ENCODE results near the gene RSPO1.
A peak's percentile ranks its signal among the peaks of the same experiment; 100 is the strongest.
"Not testable (repeated sequence)": the region's sequence is repeated elsewhere in the genome, so short reads cannot be mapped to it uniquely, and the experiment has no call there.

RSPO1 gene

DNA sequence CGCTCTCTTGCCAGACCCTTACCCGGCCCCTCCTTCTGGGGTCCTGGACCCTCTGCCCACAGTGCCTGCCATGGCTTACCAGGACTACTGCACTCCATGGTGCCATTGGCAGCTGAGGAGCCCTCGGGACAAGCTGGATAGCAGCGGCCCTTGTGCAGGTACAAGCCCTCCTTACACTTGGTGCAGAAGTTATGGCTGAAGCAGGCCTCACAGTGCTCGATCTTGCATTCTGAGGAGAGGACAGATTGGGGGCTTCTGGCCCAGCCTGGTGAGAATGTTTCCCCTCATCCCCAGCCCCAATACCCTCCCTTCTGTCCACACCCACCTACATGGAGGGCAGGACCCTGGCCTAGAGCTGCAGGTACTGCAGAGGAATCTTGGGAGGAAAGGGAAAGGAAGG lies 20.6 kb downstream of the RSPO1 start:
- no peak for DNase-seq

DNA sequence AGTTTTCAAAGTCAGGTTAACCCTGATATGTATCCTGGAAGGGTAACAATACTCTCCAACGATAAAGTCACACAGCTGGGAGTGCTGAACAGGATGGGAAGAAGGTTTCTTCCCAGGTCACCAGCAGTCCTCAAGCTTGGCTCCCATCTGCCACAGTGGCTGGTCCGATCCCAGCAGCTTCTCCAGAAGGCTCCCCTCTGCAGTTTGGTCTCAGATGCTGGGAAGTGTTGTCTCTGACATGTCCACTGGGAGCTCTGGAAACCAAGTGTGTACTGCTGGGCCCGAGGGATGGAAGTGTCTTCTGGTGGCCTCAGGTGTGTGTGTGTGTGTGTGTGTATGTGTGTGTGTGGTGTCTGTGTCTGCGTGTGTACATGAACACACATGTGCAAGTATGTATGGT lies 22.5 kb downstream of the RSPO1 start:
- no peak for DNase-seq

GRCh38 chr1:37609994-37610393 lies 24.7 kb downstream of the RSPO1 start:
- DNase-seq = no peak

DNA sequence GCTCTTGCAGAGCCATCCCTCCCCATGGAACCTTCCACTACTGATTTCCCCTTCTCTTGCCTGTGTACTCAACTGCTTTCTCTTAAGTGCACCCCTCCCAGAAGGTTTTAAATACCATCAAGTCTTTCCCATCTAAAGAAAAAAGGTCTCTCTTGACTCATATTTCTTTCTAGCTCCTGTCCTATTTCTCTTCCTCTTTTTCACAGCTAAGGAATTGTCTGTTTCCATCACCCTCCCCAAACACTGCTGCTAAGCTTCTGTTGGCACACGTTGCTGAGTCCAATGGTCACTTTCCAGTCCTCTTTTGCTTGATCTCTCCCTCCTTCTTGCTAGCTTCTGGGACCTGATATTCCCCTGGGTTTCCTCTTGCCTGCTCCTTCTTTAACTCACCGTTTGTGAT lies 25.7 kb downstream of the RSPO1 start:
- DNase-seq = no peak

DNA sequence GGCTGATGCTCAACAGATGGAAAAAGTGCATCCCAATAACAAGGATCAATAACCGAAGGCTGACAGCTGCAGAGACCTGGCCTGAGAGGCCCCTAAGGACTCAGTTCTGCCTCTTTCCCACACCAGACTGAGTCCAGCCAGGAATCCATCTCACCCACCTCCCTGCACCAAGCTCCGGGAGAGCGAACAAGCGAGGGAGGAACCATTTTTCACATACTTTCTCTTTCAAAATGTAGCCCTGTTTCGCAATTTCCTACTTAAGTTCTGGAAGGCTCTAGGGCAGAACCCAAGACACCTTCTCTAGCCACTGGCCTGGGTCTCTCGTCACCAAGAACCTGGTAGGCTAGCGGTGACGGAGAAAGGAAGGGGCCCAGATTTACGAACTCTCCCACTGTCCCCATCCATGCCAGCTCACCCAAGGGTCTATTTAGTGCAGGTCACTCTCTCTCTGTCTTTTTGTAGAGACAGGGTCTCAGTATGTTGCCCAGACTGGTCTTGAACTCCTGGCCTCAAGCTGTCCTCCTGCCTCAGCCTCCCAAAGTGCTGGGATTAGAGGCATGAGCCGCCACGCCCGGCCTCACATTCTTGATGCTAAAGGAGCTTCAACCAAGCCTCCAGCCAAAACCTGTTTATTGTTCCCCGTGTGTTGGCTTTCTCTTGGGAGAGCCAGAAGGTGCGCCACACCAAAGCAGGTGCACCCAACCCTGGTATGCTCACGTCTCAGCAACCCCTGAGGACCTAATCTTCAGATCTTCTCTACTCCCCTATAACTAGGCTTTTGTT lies 28.0 kb downstream of the RSPO1 start:
- DNase-seq = no peak

DNA sequence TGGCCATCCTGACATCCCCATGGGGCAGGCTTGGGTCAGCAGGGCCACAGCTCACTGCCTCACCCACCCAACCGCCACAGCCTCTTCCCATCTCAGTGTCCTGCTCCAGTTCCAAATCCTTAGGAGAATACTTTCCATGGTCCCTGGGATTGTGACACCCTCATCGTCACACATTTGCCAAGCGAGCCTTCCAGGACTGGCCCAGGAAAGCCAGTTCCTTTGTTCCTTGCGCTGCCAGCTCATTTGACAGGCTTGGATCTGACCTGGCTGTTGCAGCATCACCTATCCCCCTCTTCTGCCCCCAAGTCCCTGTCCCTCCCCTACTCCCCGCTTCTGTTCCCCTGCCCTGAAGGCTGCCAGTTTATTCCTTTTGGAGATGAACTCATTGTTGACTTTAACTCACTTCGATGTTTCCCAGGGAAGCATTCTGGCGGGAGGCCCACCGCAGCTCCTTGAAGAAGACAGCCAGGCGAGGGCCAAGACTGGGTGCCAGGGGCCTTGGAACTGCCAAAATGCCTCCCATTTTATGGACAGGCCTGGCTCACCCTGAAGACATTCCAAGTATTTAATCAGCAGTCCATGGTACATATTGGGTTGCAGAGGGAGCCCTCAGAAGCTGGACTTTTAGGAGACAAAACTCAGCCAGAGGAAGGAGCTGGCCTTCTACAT lies 28.8 kb downstream of the RSPO1 start:
- no peak for DNase-seq

DNA sequence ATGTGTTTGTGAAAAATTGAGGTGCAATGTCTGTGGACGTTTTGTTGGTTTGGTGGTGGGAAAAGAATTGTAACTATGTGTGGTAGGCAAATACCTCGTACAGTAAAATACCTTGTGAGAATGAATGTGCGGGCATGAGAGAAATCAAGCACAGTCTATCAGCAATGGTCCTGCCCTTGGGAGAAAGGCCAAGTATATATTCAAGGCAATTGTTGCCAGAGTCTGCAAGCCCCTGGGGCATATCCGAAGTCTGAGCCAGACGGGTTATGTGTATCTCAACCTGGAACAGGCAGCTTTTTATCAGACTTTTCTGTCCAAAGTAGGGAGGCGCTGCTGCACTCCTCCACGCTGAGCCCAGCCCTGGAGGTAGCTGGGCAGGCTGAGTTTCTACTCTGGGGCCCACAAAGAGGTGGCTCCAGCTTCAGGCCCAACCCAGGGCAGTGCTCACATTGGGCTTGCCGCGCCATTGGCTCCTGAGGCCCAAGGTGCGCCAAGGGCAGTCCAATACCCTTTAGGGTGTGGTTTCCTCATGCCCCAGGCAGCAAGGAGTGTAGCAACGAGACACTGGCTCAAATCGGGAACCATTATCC lies 29.5 kb downstream of the RSPO1 start:
- DNase-seq = no peak

DNA sequence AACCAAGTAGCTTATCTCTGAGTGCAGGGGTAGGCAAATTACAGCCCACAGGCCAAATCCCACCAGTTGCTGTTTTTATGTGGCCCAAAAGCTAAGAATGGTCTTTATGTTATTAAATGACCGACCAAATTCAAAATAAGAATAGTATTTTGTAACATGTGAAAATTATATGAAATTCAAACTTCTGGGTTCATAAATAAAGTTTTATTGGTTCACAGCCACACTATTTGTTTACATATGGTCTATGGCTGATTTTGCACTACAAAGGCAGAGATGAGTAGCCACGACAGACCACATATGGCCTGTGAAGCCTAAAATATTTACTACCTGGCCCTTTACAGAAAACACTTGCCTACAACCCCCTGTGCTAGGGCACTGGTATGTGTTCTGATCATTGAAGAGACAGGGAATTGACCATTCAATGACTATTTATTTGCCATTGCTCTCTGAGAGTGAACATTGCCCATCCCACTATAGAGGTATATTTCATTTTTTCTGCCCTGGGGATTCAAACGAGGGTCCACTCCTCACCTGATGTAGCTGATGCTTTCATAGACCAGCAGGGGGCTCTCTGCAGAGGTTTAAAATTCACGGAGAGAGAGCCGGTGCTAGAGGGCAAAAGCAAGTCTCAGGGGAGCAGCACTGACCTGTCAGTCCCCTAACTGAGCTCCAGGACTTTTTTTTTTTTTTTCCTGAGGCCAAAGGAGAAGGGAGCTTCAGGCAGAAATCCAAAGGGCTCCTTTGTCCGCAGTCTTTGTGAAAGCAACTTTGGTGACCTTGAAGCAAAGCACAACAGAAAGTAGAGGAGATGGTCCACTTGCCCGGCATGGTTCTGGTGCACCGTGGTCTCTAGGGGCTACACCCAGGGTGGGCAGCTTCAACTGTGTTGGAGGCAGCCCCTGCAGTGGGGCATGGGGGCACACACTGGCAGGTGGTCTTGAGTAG lies 31.7 kb downstream of the RSPO1 start:
- peak in 1 of 2 donors; percentile 7 for DNase-seq

GRCh38 chr1:37601441-37601840 lies 33.3 kb downstream of the RSPO1 start:
- no peak for DNase-seq

GRCh38 chr1:37599940-37600339 lies 34.8 kb downstream of the RSPO1 start:
- DNase-seq = no peak

- no peak for DNase-seq
Observed at GRCh38 chr1:37596182-37596667, 38.5 kb downstream of the RSPO1 start.

GRCh38 chr1:37595440-37596181 lies 39.1 kb downstream of the RSPO1 start, which contains the start of gene GNL2:
TSS of gene GNL2 (minus strand) at chr1:37595937. CDS start at chr1:37595822, 115 bp downstream.
- DNase-seq = peak; percentile 94 to 95

DNA sequence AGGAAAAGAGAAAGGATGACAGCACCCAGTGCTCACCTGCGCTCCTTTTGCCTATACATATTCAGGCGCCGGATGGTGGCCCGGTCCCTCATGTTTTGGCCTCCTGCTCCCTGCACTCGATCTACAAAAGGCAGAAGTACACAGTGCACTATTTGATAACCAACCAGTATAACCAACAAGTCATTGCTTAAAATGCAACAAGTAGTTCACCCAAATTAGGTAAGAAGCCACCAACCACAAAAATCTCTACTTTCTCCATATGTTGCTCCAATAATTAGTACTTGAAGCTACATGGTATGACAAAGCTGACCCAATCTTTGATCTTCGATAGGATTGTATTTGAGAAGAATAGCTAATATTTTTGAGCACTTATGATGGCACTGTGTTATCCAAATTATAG lies 41.0 kb downstream of the RSPO1 start:
- no peak for DNase-seq

GRCh38 chr1:37588939-37589338 lies 45.8 kb downstream of the RSPO1 start:
- DNase-seq = no peak

GRCh38 chr1:37584544-37584943 lies 50.1 kb downstream of the RSPO1 start:
- DNase-seq = not testable (repeated sequence)

- DNase-seq = no peak
Observed at GRCh38 chr1:37575692-37576091, 59.0 kb downstream of the RSPO1 start.

- DNase-seq = no peak
Observed at GRCh38 chr1:37574834-37575480, 59.7 kb downstream of the RSPO1 start.

DNA sequence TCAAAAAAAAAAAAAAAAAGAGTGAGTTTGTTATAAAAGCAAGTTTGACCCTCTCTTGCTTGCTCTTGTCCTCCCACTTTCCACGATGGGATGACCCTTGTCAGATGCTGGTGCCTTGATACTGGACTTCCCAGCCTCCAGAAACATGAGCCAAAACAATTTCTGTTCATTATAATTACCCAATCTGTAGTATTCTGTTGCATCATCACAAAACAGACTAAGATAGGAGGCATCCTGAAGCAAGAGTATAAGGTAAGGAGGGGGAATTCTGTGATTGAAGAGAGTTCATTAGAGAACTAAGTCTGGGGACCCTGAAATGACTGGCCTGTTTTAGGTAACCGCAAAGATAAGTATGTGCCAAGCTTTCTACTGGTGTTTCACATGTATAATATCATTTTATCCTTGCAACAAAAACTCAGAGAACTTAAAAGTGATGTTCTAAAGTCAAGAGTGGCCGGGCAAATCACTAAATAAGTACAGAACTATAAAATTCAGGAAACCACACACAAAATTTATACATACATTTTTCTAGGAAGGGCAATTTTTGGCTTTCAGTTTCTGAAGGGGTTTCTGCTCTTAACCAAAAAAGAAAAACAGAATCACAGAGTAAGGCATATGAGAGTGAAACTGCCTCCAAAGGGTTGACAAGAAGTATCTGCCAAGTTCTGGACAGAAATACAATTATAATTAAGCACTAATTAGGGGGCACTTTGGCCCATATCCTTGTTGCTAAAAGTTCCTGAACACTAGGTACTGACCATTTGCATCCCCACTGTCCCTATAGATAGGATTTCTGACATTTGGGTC lies 64.0 kb downstream of the RSPO1 start:
- DNase-seq = no peak

- DNase-seq = no peak
Observed at GRCh38 chr1:37567023-37567422, 67.7 kb downstream of the RSPO1 start.

GRCh38 chr1:37564892-37565291 lies 69.8 kb downstream of the RSPO1 start:
- no peak for DNase-seq

DNA sequence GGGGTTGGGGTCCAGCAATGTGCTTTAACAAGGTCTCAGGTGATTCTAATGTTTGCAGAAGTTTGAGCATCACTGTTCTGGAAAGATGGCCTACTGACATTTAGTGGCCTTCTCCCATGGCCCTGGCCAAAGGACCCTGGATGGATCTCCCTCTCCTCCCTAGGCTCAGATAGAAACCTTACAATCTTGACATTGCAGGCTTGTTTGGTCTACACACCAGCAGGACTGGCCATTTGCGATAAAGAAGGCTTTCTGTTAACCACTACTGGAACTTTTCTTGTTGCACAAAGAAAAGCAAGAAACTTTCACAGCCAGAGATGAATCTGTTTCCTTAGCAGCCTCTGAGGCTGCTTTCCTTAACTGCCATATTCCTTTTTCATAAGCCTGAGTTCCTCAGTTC lies 71.7 kb downstream of the RSPO1 start:
- DNase-seq = no peak

All from stimulated activated CD4-positive, alpha-beta T cell treated with anti-CD3 and anti-CD28 coated beads, Interleukin-2, amount 100 ng/mL, for 48 hours (primary cell).